HG02852 (cell line): ENCODE measurements around the gene SLC23A2.
"Not testable (repeated sequence)": the region's sequence is repeated elsewhere in the genome, so short reads cannot be mapped to it uniquely, and the experiment has no call there.

Experiments used
- ATAC-seq: cut with Tn5 transposase; IDR thresholded peaks from one replicate; pipeline ENCODE4 v1.9.1; 2021; ENCODE audit warnings: mild to moderate bottlenecking, moderate library complexity; ENCODE audit not compliant: unreplicated experiment

SLC23A2 gene

DNA sequence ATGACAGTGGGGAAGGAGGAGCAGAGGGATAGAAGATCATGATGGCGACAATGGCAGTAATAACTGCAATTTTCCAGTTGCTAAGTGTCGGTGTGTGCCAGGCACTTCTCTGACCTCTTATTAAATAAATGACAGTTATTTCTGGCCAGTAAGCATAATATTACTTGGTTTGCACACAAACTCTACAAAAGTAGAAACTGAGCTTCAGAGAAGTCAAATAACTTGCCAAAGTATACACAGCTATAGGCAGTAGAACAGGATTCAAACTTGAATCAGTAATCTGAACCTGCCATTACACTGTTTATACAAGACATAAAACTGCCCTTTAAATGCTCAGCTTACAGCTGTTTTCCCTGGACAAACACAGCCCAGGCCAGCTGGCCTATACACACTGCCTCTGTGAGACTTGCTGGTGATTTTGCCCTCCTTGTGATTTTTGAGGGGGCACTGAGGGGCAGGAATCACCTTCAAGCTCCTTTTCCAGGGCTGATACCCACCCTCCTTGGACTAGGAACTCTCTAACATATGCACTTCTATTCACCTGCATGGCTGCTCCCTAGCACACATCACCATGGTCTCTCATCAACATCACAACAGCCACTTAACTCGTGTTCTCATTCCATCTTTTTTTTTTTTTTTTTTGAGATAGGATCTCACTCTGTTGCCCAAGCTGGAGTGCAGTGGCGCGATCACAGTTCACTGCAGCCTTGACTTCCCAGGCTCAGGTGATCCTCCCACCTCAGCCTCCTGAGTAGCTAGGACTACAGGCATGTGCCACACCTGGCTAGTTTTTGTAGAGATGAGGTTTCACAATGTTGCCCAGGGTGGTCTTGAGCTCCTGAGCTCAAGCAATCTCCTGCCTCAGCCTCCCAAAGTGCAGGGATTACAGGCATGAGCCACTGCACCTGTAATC lies 63.6 kb downstream of the SLC23A2 start:
- ATAC-seq, result no peak

DNA sequence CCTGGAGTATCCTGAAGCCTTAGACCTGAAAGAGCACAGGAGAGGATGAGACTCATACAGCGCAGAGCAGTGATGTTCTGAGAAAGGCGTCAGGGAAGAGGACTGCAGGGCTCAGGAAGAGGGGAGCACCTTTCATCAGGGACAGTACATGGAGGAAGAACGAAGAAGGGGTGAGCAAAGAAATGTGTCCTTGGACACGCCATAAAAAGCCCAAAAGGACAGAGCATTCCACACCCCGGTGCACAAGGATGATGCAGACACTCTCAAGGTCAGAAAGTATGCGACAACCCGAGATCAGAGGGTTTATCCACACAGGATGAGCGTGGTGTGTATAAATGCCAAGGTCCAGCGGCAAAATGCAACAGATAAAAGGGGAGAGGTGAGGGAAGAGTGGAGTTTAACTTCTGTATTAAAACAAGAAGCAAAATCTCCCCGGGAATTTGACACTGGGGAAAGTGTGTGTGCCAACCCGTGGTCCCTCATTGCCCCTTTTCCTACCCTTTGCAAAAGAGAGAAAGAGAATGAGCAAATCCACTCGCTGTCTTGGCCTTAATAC lies 64.4 kb downstream of the SLC23A2 start:
- ATAC-seq, result no peak

DNA sequence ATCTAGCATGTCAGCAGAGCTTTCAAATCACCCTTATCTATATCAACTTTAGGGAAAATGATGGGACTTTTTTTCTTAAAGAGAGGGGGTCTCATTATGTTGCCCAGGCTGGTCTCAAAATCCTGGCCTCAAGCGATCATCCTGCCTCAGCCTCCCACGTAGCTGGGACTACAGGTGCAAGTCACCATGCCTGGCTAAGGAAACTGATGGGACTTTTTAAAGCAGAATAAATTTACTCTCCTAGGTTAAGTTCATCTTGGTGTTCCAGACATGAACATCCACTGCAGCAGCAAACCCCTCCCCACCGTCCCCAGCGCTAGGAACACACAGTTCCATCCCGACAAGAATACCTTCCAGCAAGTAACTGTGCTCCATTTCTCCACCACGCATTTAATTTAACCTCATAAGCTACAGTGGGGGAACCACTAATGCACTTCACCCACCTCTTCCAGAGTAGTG lies 64.9 kb downstream of the SLC23A2 start:
- ATAC-seq, result no peak

GRCh38 chr20:4932061-4932460 lies 69.2 kb downstream of the SLC23A2 start:
- no peak for ATAC-seq

DNA sequence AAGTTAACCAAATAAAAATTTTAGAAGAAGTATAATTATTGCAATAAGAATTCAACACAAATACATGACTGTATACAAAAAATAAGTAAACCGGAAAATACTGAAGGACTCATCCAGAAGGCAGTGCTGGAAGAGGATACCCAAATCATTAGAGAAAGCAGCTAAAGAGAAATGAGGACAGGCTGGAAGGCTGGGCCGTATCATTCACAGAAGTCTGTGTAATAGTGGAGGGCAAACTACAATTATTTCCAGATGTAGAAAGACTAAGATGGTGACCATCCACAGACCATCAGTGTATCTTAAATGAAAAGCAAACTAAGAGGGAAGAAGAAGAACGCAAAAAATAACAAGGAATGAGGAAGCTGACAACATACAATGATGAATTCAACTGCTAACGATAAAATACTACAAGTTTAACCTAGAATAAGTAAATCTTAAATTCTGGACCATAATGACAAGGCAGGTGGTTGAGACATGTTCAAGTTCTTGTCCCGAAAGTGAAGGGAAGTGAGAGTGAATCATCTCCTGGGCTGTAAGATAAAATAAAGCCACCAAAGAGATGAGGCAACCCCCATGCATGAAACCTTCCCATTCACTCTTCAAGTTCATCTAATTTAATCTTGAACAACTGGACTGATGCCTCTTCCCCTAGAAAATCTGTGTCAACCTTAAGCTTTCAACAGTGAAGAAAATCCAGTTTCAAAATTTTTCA lies 71.5 kb downstream of the SLC23A2 start:
- no peak for ATAC-seq

DNA sequence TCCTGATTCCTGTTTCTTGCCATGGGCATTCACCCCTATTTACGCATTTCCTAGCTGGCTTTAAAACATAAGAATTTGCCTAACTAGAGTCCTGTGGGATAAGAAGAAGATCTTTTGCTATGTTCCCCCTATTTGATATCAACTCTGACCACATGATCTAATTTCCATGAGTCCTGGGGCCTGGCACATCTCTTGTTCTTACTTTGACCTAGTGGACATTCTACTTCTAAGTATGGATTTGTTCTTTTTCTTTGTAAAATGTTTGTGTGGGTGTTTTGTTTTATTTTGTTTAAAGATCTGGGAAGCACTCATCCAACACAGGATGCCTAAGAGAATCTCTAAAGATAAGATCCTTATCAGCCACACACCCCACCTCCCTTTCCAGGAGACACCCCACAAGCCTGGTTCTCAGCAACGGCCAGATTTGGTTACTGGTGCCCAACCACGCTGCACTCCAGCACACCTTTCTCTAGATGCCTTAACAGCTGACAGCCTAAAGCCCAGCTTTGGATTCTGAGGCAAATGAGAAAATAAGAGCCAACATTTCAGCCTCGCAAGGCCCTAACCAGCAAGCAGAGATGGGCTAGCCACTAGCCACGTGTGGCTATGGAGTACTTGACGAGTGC lies 74.7 kb downstream of the SLC23A2 start:
- no peak for ATAC-seq

- no peak for ATAC-seq
Observed at GRCh38 chr20:4925842-4926530, 75.3 kb downstream of the SLC23A2 start.

GRCh38 chr20:4924446-4924845 lies 76.9 kb downstream of the SLC23A2 start:
- ATAC-seq, result no peak

GRCh38 chr20:4924032-4924431 lies 77.3 kb downstream of the SLC23A2 start:
- no peak for ATAC-seq

DNA sequence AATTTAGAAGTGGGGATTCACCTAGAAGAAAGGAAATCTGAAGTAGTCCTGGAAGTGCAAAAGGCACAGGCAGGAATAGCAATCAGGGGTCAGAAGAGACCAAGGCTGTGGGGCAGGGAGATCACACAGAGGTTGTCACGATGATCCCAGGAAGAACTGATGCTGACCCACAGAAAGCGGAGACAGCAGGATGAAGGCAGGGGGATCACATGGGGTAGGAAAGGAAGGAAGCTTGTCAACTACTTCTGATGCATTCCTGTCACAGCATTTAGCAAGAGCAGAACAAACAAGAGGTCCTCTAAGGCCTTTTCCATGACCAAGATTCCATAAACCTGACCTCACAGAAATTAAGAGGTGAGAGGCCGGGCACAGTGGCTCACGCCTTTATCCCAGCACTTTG lies 79.1 kb downstream of the SLC23A2 start:
- no peak for ATAC-seq

DNA sequence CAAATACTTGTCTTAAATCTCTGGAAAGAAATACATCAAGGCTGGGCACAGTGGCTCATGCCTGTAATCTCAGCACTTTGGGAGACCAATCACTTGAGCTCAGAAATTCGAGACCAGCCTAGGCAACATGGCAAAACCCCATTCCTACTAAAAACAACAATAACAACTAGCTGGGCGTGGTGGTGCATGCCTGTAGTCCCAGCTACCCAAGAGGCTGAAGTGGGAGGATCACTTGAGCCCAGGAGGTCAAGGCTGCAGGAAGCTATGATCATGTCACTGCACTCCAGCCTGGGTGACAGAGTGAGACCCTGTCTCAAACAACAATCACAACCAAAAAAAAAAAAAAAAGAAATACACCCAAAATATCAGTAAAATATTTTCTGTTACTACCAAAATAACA lies 80.0 kb downstream of the SLC23A2 start:
- ATAC-seq, result not testable (repeated sequence)

- ATAC-seq, result no peak
Observed at GRCh38 chr20:4920655-4921054, 80.7 kb downstream of the SLC23A2 start.

- ATAC-seq, result no peak
Observed at GRCh38 chr20:4920131-4920530, 81.2 kb downstream of the SLC23A2 start.

DNA sequence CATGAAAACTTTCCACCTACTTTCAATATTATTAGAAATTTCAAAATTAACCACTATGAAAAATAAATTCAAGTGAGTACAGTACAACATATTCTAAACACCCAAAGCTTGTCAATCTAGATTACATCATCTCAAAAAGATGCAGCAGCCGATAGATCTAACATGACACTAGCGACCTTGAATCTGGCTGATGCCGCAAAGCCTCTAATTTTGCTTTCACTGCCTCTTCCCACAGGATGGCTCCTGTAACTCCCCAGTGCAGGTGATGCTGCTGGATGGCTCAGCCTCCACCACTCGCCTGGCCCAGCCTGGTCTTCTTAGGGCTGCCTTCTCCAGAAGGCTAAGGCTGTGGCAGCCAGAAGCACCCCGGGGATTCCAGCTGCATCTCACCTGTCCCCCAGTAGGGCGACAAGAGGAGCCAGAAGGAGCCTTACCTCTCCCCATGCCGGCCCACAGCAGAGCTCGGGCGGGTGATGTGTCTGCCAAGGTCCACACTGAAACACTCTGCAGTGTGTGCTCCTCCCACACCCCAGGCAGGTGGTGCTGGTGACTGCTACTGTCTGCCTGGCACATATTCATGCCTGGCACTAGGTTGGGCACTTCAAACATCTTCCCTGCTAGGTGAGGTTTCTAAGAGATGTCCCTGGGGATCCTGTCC lies 82.1 kb downstream of the SLC23A2 start:
- ATAC-seq, result no peak

GRCh38 chr20:4918473-4918872 lies 82.8 kb downstream of the SLC23A2 start:
- no peak for ATAC-seq

DNA sequence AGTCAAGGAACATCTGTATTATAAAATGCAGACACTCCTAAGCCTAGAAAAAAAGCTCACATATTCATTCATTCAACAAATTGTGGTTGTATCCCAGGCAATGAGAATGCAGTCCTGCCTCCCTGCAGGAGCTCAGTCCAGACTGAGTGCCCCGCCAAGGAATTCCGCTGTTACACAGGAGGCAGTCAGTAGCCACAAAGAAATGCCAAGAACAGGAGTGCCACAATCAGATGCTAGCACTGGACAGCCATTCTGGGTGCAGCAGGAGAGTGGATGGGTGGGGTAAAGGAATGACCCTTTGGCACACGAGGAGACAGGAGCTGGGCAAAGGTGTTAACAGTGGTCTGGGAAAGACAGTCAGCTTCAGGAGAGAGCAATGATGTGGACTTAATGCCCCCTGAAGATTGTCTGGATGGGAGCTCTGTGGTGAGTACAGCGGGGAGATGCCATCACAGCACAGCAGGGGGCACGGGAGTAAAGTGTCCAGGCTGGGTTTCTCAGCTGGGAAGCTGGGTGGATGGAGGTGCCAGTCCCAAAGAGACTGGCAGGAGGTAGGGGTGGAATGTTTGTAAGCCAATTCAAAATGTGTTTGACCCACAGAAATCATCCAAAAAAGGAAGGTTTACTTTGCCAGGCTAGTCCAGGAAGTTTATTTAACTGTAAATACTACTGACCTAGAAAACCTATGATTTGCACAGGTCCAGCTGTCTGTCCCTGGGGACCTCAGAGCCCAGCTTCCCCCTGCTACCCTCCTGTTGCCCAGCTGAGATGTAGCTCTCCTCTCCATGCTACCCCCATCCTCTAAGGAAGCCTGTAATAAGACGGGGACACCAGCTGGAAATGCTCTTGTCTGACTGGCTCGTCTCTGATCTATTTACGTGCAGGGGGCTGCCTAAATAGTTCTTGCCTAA lies 84.1 kb downstream of the SLC23A2 start:
- no peak for ATAC-seq

DNA sequence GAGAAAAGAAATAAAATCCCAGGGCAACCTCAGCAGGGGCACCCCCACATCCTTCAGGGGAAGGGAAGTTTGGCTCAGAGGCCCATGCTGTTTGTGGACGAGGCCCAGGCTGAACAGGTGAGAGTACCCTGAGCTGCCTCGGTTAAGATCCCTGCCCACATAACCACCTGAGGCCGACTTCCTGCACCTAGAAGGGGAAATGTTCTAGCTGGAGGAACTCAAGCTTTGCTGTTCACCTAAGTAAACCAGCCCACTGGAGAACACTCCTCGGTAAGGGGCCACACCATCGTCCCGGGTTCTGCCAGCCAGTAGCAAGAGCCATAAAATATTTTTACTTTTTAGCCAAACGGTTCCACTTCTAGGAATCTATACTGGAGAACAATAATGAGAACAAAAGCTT lies 88.2 kb downstream of the SLC23A2 start:
- no peak for ATAC-seq

DNA sequence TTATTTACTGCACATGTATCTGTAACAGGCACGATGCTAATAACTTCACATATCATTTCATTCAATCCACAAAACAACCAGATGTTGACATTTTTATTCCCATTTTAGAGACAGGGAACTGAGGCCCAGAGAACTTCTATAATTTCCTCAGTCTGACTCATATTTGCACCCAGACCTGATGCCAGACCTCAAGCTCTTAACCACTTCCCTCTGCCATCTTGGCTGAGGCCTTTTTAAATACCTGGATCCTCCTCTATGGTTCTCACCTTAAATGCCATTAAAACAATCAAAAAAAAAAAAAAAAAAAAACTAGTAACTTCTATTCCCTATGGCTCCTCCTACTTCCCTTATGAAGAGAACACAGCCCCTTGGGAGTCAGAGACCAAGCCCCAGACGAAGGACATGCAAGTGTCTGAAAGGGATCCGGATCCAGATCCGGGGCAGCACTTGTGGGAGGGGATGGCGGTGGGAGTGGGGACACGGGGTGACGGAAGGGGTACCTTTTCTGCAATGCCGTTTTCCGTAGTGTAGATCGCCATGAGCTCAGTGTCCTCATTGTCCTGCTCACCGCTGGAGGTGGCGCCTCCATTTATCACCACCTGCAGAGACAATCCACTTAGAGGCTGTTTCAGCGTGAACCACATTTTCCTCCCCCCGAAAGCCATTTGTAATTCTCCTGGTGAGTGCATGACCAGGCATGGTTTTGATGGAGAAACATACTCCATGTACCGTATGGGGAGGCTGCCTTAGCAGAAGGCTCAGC lies 88.7 kb downstream of the SLC23A2 start:
- no peak for ATAC-seq
